PC-9 (cell line): ENCODE data around the gene CNTNAP2. TPM values are rescaled to one million over a fixed set of nuclear protein-coding genes. Genes with fewer than 3 reads are reported as not detected.

ENCODE experiments used
- BruUV-seq: library from RNA; stranded (reverse); fragments of 400-500 nt; replicated peaks from 2 replicates; lab custom pipeline; 2021; lab: Mats Ljungman, UMichigan
- CTCF ChIA-PET: fragments of 300-600 bp; sonication (Branson Sonifier 250); formaldehyde crosslinking; loops from one replicate; lab custom pipeline; 2022; ENCODE audit warnings: antibody characterized with exemption; lab: Charles Lee
- POLR2A ChIA-PET: fragments of 300-600 bp; sonication (Branson Sonifier 250); formaldehyde crosslinking; loops from one replicate; lab custom pipeline; 2022; ENCODE audit warnings: antibody characterized with exemption; ENCODE audit not compliant: unreplicated experiment; lab: Charles Lee
- DNase-seq, 2 experiments: peaks; one replicate each; pipeline versions ENCODE4 v3.0.0 to v3.0.0-alpha.2; 2015 to 2022; ENCODE audit warnings: mixed read lengths in 1 of 2
- H2AFZ ChIP-seq: fragments of 200-600 bp; sonication (generic); 2 replicates; pipeline ENCODE4 v1.8.1; 2017; ENCODE audit warnings: antibody characterized with exemption
- H3F3A ChIP-seq: fragments of 200-600 bp; sonication (generic); 2 replicates; pipeline ENCODE4 v1.8.1; 2017; ENCODE audit warnings: antibody characterized with exemption, mild to moderate bottlenecking, low read depth; ENCODE audit not compliant: insufficient read depth
- H3K27ac ChIP-seq: fragments of 200-600 bp; sonication (generic); 2 replicates; pipeline ENCODE4 v1.6.1; 2016; ENCODE audit warnings: mixed run types
- H3K27me3 ChIP-seq: fragments of 200-600 bp; sonication (generic); 2 replicates; pipeline ENCODE4 v1.6.1; 2016; ENCODE audit warnings: low read depth, mixed run types; ENCODE audit not compliant: insufficient read depth
- H3K36me3 ChIP-seq: fragments of 200-600 bp; sonication (generic); 2 replicates; pipeline ENCODE4 v1.6.1; 2016; ENCODE audit warnings: low read depth, mixed run types
- H3K4me1 ChIP-seq: fragments of 200-600 bp; sonication (generic); replicated peaks from 2 replicates; pipeline ENCODE4 v1.6.1; 2016; ENCODE audit warnings: mixed run types; ENCODE audit not compliant: insufficient read depth
- H3K4me2 ChIP-seq: fragments of 200-600 bp; sonication (generic); 2 replicates; pipeline ENCODE4 v1.6.1; 2017; ENCODE audit warnings: mixed run types
- H3K4me3 ChIP-seq: fragments of 200-600 bp; sonication (generic); 2 replicates; pipeline ENCODE4 v1.6.1; 2016; ENCODE audit warnings: mixed run types
- H3K79me2 ChIP-seq: fragments of 200-600 bp; sonication (generic); 2 replicates; pipeline ENCODE4 v1.6.1; 2017; ENCODE audit warnings: low read depth, mixed run types
- H3K9me2 ChIP-seq: fragments of 200-600 bp; sonication (generic); 2 replicates; pipeline ENCODE4 v1.8.1; 2017; ENCODE audit warnings: mild to moderate bottlenecking; ENCODE audit not compliant: insufficient read depth
- H3K9me3 ChIP-seq: fragments of 200-600 bp; sonication (generic); 2 replicates; pipeline ENCODE4 v1.8.1; 2016; ENCODE audit warnings: low read depth; ENCODE audit not compliant: insufficient read depth
- H4K20me1 ChIP-seq: fragments of 200-600 bp; sonication (generic); 2 replicates; pipeline ENCODE4 v1.8.1; 2017; ENCODE audit not compliant: insufficient read depth
- CTCF ChIP-seq: fragments of 200-600 bp; sonication (generic); conservative IDR thresholded peaks from 2 replicates; pipeline ENCODE4 v1.6.1; 2017; ENCODE audit warnings: mixed run types, antibody characterized with exemption, mild to moderate bottlenecking, moderate library complexity
- EZH2 ChIP-seq: fragments of 200-600 bp; sonication (generic); IDR thresholded peaks from 2 replicates; pipeline ENCODE4 v1.8.0; 2017; ENCODE audit warnings: antibody characterized with exemption, low read depth
- intact Hi-C: fragments of 100-400 bp; cut with micrococcal nuclease; formaldehyde crosslinking; loops from one replicate; pipeline ENCODE4 v1.10.0; 2022; ENCODE audit not compliant: unreplicated experiment
- total RNA-seq: library from RNA; stranded (reverse); gene quantifications from 2 replicates; pipeline ENCODE4 v1.2.3, GENCODE V29; 2021

CNTNAP2 gene
- total RNA-seq, 1 experiment from 2014 or later: not detected

- Histone ChIP-seq H3K27ac (no peak overlapping the region), H3F3A (no peaks in the 10 kb centered on the region), H3K4me3 (no peak overlapping the region), H3K27me3 (peaks cover 4% of the 10 kb centered on the region), H3K36me3 (no peaks in the 10 kb centered on the region), H3K79me2 (no peaks in the 10 kb centered on the region), H3K4me2 (no peak overlapping the region), H4K20me1 (no peaks in the 10 kb centered on the region), H2AFZ (no peak overlapping the region; the same call in 1 of the 2 replicates), H3K9me3 (no peaks in the 10 kb centered on the region), H3K9me2 (no peaks in the 10 kb centered on the region), H3K4me1 (no peaks in the 10 kb centered on the region)
- POLR2A ChIA-PET: no interaction called here
- TF ChIP-seq EZH2 (no peak), CTCF (no peak)
- intact Hi-C loops: no loop called here
- no peak for DNase-seq
- CTCF ChIA-PET: no interaction called here
- BruUV-seq: no TSS peak
Observed at GRCh38 chr7:148144827-148145226, 2028.2 kb downstream of the CNTNAP2 start.

- ChIA-PET CTCF (no interaction called here), POLR2A (no interaction called here)
- intact Hi-C loops: no loop called here
- H3K27ac ChIP-seq: no peak overlapping the region
- no peaks in the 10 kb centered on the region for H3K79me2 ChIP-seq
- H3K9me2 ChIP-seq: no peaks in the 10 kb centered on the region
- no peak overlapping the region for H2AFZ ChIP-seq
- no peaks in the 10 kb centered on the region for H3K36me3 ChIP-seq
- peaks cover 4% of the 10 kb centered on the region for H3K27me3 ChIP-seq
- no peak overlapping the region for H3K4me2 ChIP-seq
- no peaks in the 10 kb centered on the region for H3K4me1 ChIP-seq
- H3K9me3 ChIP-seq: no peaks in the 10 kb centered on the region
- H4K20me1 ChIP-seq: no peaks in the 10 kb centered on the region
- no TSS peak for BruUV-seq
- no peaks in the 10 kb centered on the region for H3F3A ChIP-seq
- no peak for DNase-seq
- H3K4me3 ChIP-seq: no peak overlapping the region
- TF ChIP-seq EZH2: no peak
- TF ChIP-seq CTCF: no peak
Observed at GRCh38 chr7:148146346-148146745, 2029.7 kb downstream of the CNTNAP2 start.

- Histone ChIP-seq H3K9me2 (no peaks in the 10 kb centered on the region), H3K4me3 (no peak overlapping the region), H3K36me3 (no peaks in the 10 kb centered on the region), H2AFZ (no peak overlapping the region), H3K4me1 (no peaks in the 10 kb centered on the region), H3K27ac (no peak overlapping the region), H3K9me3 (no peaks in the 10 kb centered on the region), H3K4me2 (no peak overlapping the region), H4K20me1 (no peaks in the 10 kb centered on the region), H3K79me2 (no peaks in the 10 kb centered on the region), H3F3A (no peaks in the 10 kb centered on the region), H3K27me3 (peaks cover 4% of the 10 kb centered on the region)
- CTCF ChIA-PET: no interaction called here
- TF ChIP-seq CTCF (no peak), EZH2 (no peak)
- DNase-seq: no peak
- POLR2A ChIA-PET: no interaction called here
- intact Hi-C loops: no loop called here
- BruUV-seq: no TSS peak
Observed at GRCh38 chr7:148147438-148147837, 2030.8 kb downstream of the CNTNAP2 start.
